ENCODE results near the gene RERGL.

GRCh38 chr12:18066666-18067065 lies 23.3 kb downstream of the RERGL start:
- no peak for TF ChIP-seq CTCF (IDR thresholded peaks at IDR 0.05 in 4 of 5, conservative IDR thresholded peaks at IDR 0.05 in 1 of 5)
- TF ChIP-seq POLR2A (IDR thresholded peaks at IDR 0.05) = no peak
